ENCODE measurements around the gene SUN3. TPM values are rescaled to one million over a fixed set of nuclear protein-coding genes. Genes with fewer than 3 reads are reported as not detected.

The SUN3 gene
- total and polyA plus RNA-seq, 4 experiments from 2014 or later: 0.56 TPM; not detected in 3

GRCh38 chr7:47948141-47948790, 80.6 kb downstream of the SUN3 start, which contains the start of gene PKD1L1:
PKD1L1 (minus strand) TSS chr7:47948466; CDS start chr7:47948440, 26 bp downstream.
- ChIA-PET CTCF (ENCODE audit: partially characterized antibody) (interaction anchor here (1.0 to 2.8 kb wide), 4 partner anchors 8 to 207 kb away, joined by 3 to 14 read pairs (median 6); no protein-coding TSS in a partner anchor), POLR2A (ENCODE audit: partially characterized antibody) (no interaction called here)
- Mint-ChIP-seq H3K27ac (no peak within 1 kb of the TSS), H3K36me3 (no peaks in the 10 kb centered on the region), H3K27me3 (no peaks in the 10 kb centered on the region), H3K4me3 (no peak within 1 kb of the TSS), H3K4me1 (peaks cover 0 to 3% (median 0%) of the 10 kb centered on the region in 4 donors), H3K9me3 (no peaks in the 10 kb centered on the region)
- Histone ChIP-seq H3K36me3 (ENCODE audit: insufficient read depth, low read length) (no peaks in the 10 kb centered on the region), H3K9me3 (ENCODE audit: control insufficient read depth in 1 of 2, low read length in 2 of 2) (no peaks in the 10 kb centered on the region), H3K4me1 (ENCODE audit: insufficient read depth, low read length) (no peaks in the 10 kb centered on the region), H3K27ac (ENCODE audit: low read depth, low read length) (no peak within 1 kb of the TSS), H3K4me3 (ENCODE audit: low read length in 2 of 2) (no peak within 1 kb of the TSS), H3K27me3 (ENCODE audit: insufficient read depth, low read length) (no peaks in the 10 kb centered on the region)
- intact Hi-C loops (cut with micrococcal nuclease): no loop called here
- DNase-seq: no peak

- Mint-ChIP-seq H3K4me1 (peaks cover 0 to 3% (median 0%) of the 10 kb centered on the region in 4 donors), H3K4me3 (no peak overlapping the region), H3K36me3 (no peaks in the 10 kb centered on the region), H3K27ac (no peak overlapping the region), H3K27me3 (no peaks in the 10 kb centered on the region), H3K9me3 (no peaks in the 10 kb centered on the region)
- CTCF ChIA-PET (ENCODE audit: partially characterized antibody): interaction anchor here (0.9 to 4.9 kb wide), 3 partner anchors 160 to 208 kb away, joined by 3 to 94 read pairs (median 14); no protein-coding TSS in a partner anchor
- Histone ChIP-seq H3K4me3 (ENCODE audit: low read length in 2 of 2) (no peak overlapping the region), H3K36me3 (ENCODE audit: insufficient read depth, low read length) (no peaks in the 10 kb centered on the region), H3K27me3 (ENCODE audit: insufficient read depth, low read length) (no peaks in the 10 kb centered on the region), H3K4me1 (ENCODE audit: insufficient read depth, low read length) (no peaks in the 10 kb centered on the region), H3K27ac (ENCODE audit: low read depth, low read length) (no peak overlapping the region), H3K9me3 (ENCODE audit: control insufficient read depth in 1 of 2, low read length in 2 of 2) (no peaks in the 10 kb centered on the region)
- no peak for DNase-seq
- intact Hi-C loops (cut with micrococcal nuclease): no loop called here
- POLR2A ChIA-PET (ENCODE audit: partially characterized antibody): no interaction called here
These were observed 81.6 kb downstream of the SUN3 start for GRCh38 chr7:47947355-47947749.

DNA sequence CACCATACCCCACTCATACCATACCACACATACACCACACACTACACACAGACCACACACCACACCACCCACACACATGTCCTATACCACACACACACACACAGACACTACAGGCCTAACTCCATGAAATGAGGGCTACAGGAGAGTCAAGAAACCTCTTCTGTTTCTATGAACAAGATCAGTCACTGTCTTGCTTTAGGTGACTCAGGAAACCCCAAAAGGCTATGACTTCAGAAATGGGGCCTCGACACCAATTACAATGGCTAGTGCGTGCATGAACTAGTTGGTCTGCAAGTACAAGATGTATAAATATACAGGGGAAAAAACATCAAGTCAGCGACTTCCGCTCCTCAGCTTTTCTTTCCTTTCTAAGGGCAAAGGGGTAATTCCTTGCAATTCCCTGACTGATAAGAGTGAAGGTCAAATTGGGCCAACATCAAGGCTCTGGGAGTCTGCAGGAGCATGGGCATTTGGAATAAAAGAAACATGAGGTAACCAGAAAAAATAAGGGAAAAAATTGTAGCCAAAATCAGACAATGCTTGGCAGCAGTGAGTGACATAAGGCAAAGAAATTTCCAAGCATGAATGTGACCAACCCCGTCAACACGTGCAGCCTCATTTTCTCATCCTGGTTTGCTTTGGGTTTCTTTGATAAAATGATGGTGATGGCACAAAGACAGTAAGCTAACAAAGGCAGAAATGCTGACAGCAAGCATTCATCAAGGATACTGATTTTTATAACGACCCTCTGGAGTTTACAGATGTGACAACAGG, 82.1 kb downstream of the SUN3 start:
- peak overlapping the region in 1 of 7 donors; percentile 0 for H3K27ac Mint-ChIP-seq
- no peak overlapping the region for H3K4me3 Mint-ChIP-seq
- H3K4me1 ChIP-seq (ENCODE audit: insufficient read depth, low read length): no peaks in the 10 kb centered on the region
- POLR2A ChIA-PET (ENCODE audit: partially characterized antibody): no interaction called here
- H3K4me3 ChIP-seq (ENCODE audit: low read length in 2 of 2): no peak overlapping the region
- H3K9me3 Mint-ChIP-seq: no peaks in the 10 kb centered on the region
- peaks cover 0 to 3% (median 0%) of the 10 kb centered on the region in 4 donors for H3K4me1 Mint-ChIP-seq
- no peak overlapping the region for H3K27ac ChIP-seq (ENCODE audit: low read depth, low read length)
- H3K27me3 ChIP-seq (ENCODE audit: insufficient read depth, low read length): no peaks in the 10 kb centered on the region
- no peaks in the 10 kb centered on the region for H3K27me3 Mint-ChIP-seq
- no peaks in the 10 kb centered on the region for H3K9me3 ChIP-seq (ENCODE audit: control insufficient read depth in 1 of 2, low read length in 2 of 2)
- intact Hi-C loops (cut with micrococcal nuclease): no loop called here
- no peaks in the 10 kb centered on the region for H3K36me3 ChIP-seq (ENCODE audit: insufficient read depth, low read length)
- DNase-seq: no peak
- no peaks in the 10 kb centered on the region for H3K36me3 Mint-ChIP-seq
- CTCF ChIA-PET (ENCODE audit: partially characterized antibody): interaction anchor here (0.9 to 4.9 kb wide), 3 partner anchors 160 to 208 kb away, joined by 3 to 94 read pairs (median 14); no protein-coding TSS in a partner anchor

- H3K9me3 Mint-ChIP-seq: no peaks in the 10 kb centered on the region
- H3K27me3 Mint-ChIP-seq: no peaks in the 10 kb centered on the region
- no peaks in the 10 kb centered on the region for H3K9me3 ChIP-seq (ENCODE audit: control insufficient read depth in 1 of 2, low read length in 2 of 2)
- H3K4me1 ChIP-seq (ENCODE audit: insufficient read depth, low read length): no peaks in the 10 kb centered on the region
- peak; percentile 53 to 62 (median 61) for DNase-seq
- H3K4me1 Mint-ChIP-seq: peaks cover 0 to 3% (median 0%) of the 10 kb centered on the region in 4 donors
- H3K27ac ChIP-seq (ENCODE audit: low read depth, low read length): no peak overlapping the region
- H3K4me3 Mint-ChIP-seq: no peak overlapping the region
- no peak overlapping the region for H3K27ac Mint-ChIP-seq
- POLR2A ChIA-PET (ENCODE audit: partially characterized antibody): interaction anchor here (1.3 kb wide), 1 partner anchor 209 kb away, joined by 4 read pairs; no protein-coding TSS in a partner anchor
- no peaks in the 10 kb centered on the region for H3K36me3 ChIP-seq (ENCODE audit: insufficient read depth, low read length)
- no peak overlapping the region for H3K4me3 ChIP-seq (ENCODE audit: low read length in 2 of 2)
- H3K36me3 Mint-ChIP-seq: no peaks in the 10 kb centered on the region
- intact Hi-C loops (cut with micrococcal nuclease): loop anchor here (1.0 kb wide), 2 partner anchors 46 to 165 kb away; no protein-coding TSS in a partner anchor
- CTCF ChIA-PET (ENCODE audit: partially characterized antibody): interaction anchor here (0.7 to 4.9 kb wide), 25 partner anchors 9 to 242 kb away, joined by 3 to 94 read pairs (median 5); no protein-coding TSS in a partner anchor
- H3K27me3 ChIP-seq (ENCODE audit: insufficient read depth, low read length): no peaks in the 10 kb centered on the region
These were observed 83.5 kb downstream of the SUN3 start for GRCh38 chr7:47945261-47946015.

- intact Hi-C loops (cut with micrococcal nuclease): loop anchor here (1.0 kb wide), 2 partner anchors 47 to 166 kb away; no protein-coding TSS in a partner anchor
- no peaks in the 10 kb centered on the region for H3K36me3 ChIP-seq (ENCODE audit: insufficient read depth, low read length)
- H3K9me3 Mint-ChIP-seq: no peaks in the 10 kb centered on the region
- no peaks in the 10 kb centered on the region for H3K36me3 Mint-ChIP-seq
- ChIA-PET CTCF (ENCODE audit: partially characterized antibody) (interaction anchor here (0.6 to 4.9 kb wide), 27 partner anchors 8 to 242 kb away, joined by 3 to 94 read pairs (median 4); no protein-coding TSS in a partner anchor), POLR2A (ENCODE audit: partially characterized antibody) (interaction anchor here (1.0 to 1.3 kb wide), 2 partner anchors 166 to 210 kb away, joined by 3 to 4 read pairs; no protein-coding TSS in a partner anchor)
- no peak overlapping the region for H3K27ac Mint-ChIP-seq
- no peaks in the 10 kb centered on the region for H3K27me3 Mint-ChIP-seq
- H3K4me3 Mint-ChIP-seq: no peak overlapping the region
- no peaks in the 10 kb centered on the region for H3K4me1 ChIP-seq (ENCODE audit: insufficient read depth, low read length)
- no peak overlapping the region for H3K27ac ChIP-seq (ENCODE audit: low read depth, low read length)
- H3K27me3 ChIP-seq (ENCODE audit: insufficient read depth, low read length): no peaks in the 10 kb centered on the region
- H3K4me3 ChIP-seq (ENCODE audit: low read length in 2 of 2): no peak overlapping the region
- peaks cover 0 to 3% (median 0%) of the 10 kb centered on the region in 4 donors for H3K4me1 Mint-ChIP-seq
- no peak for DNase-seq
- H3K9me3 ChIP-seq (ENCODE audit: control insufficient read depth in 1 of 2, low read length in 2 of 2): no peaks in the 10 kb centered on the region
These were observed 84.2 kb downstream of the SUN3 start for GRCh38 chr7:47944536-47945260.

- Histone ChIP-seq H3K4me1 (ENCODE audit: insufficient read depth, low read length) (no peaks in the 10 kb centered on the region), H3K36me3 (ENCODE audit: insufficient read depth, low read length) (no peaks in the 10 kb centered on the region), H3K4me3 (ENCODE audit: low read length in 2 of 2) (no peak overlapping the region), H3K27me3 (ENCODE audit: insufficient read depth, low read length) (no peaks in the 10 kb centered on the region), H3K9me3 (ENCODE audit: control insufficient read depth in 1 of 2, low read length in 2 of 2) (no peaks in the 10 kb centered on the region), H3K27ac (ENCODE audit: low read depth, low read length) (no peak overlapping the region)
- H3K36me3 Mint-ChIP-seq: no peaks in the 10 kb centered on the region
- H3K9me3 Mint-ChIP-seq: no peaks in the 10 kb centered on the region
- no peak overlapping the region for H3K27ac Mint-ChIP-seq
- ChIA-PET CTCF (ENCODE audit: partially characterized antibody) (interaction anchor here (1.0 to 4.9 kb wide), 11 partner anchors 10 to 216 kb away, joined by 3 to 94 read pairs (median 8); no protein-coding TSS in a partner anchor), POLR2A (ENCODE audit: partially characterized antibody) (interaction anchor here (1.0 kb wide), 1 partner anchor 167 kb away, joined by 3 read pairs; no protein-coding TSS in a partner anchor)
- intact Hi-C loops (cut with micrococcal nuclease): no loop called here
- no peaks in the 10 kb centered on the region for H3K27me3 Mint-ChIP-seq
- H3K4me1 Mint-ChIP-seq: peaks cover 0 to 3% (median 0%) of the 10 kb centered on the region in 4 donors
- no peak overlapping the region for H3K4me3 Mint-ChIP-seq
- no peak for DNase-seq
These were observed 85.0 kb downstream of the SUN3 start for GRCh38 chr7:47943676-47944474.
